Endothelial cell of umbilical vein (primary cell): ENCODE results near the gene SPAG17.

Experiments used
- POLR2AphosphoS5 ChIP-seq: IDR thresholded peaks from 2 replicates; pipeline ENCODE4 v1.6.1; 2012; ENCODE audit warnings: low read depth, mild to moderate bottlenecking, control low read depth, low read length, moderate library complexity; ENCODE audit not compliant: insufficient read depth
- TF ChIP-seq, protein P1 (sequence below): IDR thresholded peaks from 2 replicates; pipeline ENCODE4 v1.6.1; 2011; ENCODE audit not compliant: insufficient read depth, insufficient read length

DNA sequence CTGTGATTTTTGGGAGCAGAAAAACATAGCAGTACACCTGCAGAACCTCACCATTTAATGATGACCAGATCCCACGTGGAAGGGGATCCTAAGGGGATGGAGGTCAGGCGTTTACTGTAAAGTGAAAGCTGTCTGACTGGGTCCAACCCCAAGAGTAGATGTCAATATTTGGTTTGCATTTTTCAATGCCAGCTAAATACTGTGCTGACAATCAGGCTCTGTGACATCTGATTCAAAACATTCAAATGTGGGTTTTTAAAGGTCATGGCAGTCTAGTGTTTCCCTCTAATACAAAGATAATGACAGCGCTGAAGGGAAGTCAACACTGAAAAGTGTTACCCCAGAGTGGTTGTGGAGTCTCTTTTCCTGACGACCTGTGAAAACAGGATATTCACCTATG lies 68.1 kb downstream of the SPAG17 start:
- TF ChIP-seq POLR2AphosphoS5 = no peak
- TF ChIP-seq, protein P1, sequence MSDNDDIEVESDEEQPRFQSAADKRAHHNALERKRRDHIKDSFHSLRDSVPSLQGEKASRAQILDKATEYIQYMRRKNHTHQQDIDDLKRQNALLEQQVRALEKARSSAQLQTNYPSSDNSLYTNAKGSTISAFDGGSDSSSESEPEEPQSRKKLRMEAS = no peak
